Naive thymus-derived CD4-positive, alpha-beta T cell (primary cell): ENCODE results near the gene TWSG1. TPM values are rescaled to one million over a fixed set of nuclear protein-coding genes. Genes with fewer than 3 reads are reported as not detected.

Experiments used
- ATAC-seq: fragments of 150-1000 bp; cut with Tn5 transposase; 2 replicates; pipeline ENCODE4 v1.10.0; 2021; ENCODE audit warnings: mild to moderate bottlenecking, moderate library complexity
- CTCF ChIA-PET: fragments of 350-600 bp; sonication (Branson Sonifier 250); formaldehyde crosslinking; loops from one replicate; lab custom pipeline; 2021; ENCODE audit warnings: antibody characterized with exemption; lab: Charles Lee
- POLR2A ChIA-PET: fragments of 350-600 bp; sonication (Branson Sonifier 250); formaldehyde crosslinking; loops from one replicate; lab custom pipeline; 2021; ENCODE audit warnings: antibody characterized with exemption, inconsistent platforms; lab: Charles Lee
- DNase-seq, 9 donors: peaks; one replicate each; pipeline versions ENCODE4 v3.0.0 to v3.0.0-alpha.2; 2020 to 2022; ENCODE audit warnings: mixed read lengths in 1 of 9
- H3K27ac ChIP-seq: one replicate; pipeline ENCODE4 v1.7.0; 2013; ENCODE audit warnings: mild to moderate bottlenecking, low read depth, low read length, moderate library complexity
- H3K27me3 ChIP-seq, 2 donors: one replicate each; pipeline ENCODE4 v1.7.0; 2013; ENCODE audit warnings: low read length in 2 of 2, mild to moderate bottlenecking in 2 of 2, moderate library complexity in 2 of 2; ENCODE audit not compliant: control insufficient read depth in 2 of 2, insufficient read depth in 2 of 2
- H3K36me3 ChIP-seq, 3 experiments: 1 replicate in 2 of 3; 2 replicates in 1 of 3; pipeline ENCODE4 v1.7.0; 2013; ENCODE audit warnings: low read length in 3 of 3, mild to moderate bottlenecking in 3 of 3, moderate library complexity in 1 of 3; ENCODE audit not compliant: insufficient read depth in 3 of 3, control insufficient read depth in 2 of 3
- H3K4me1 ChIP-seq, 2 donors: one replicate each; pipeline ENCODE4 v1.7.0; 2013; ENCODE audit warnings: low read length in 2 of 2, mild to moderate bottlenecking in 2 of 2, moderate library complexity in 1 of 2; ENCODE audit not compliant: control insufficient read depth in 2 of 2, insufficient read depth in 2 of 2
- H3K4me3 ChIP-seq: 2 replicates; pipeline ENCODE4 v1.7.0; 2013; ENCODE audit warnings: mild to moderate bottlenecking, low read length
- H3K9me3 ChIP-seq, 3 experiments: 1 replicate in 2 of 3; 2 replicates in 1 of 3; pipeline ENCODE4 v1.7.0; 2013; ENCODE audit warnings: low read length in 3 of 3; ENCODE audit not compliant: control insufficient read depth in 2 of 3
- H3K27ac Mint-ChIP-seq, 9 donors: one replicate each; pipeline ENCODE4 v1.8.0; 2020 to 2022; ENCODE audit warnings: mixed read lengths in 9 of 9, mild to moderate bottlenecking in 8 of 9, moderate library complexity in 5 of 9, inconsistent platforms in 2 of 9
- H3K27me3 Mint-ChIP-seq, 5 donors: one replicate each; pipeline ENCODE4 v1.8.0; 2021 to 2022; ENCODE audit warnings: mixed read lengths in 5 of 5, mild to moderate bottlenecking in 1 of 5
- H3K36me3 Mint-ChIP-seq, 5 donors: one replicate each; pipeline ENCODE4 v1.8.0; 2020 to 2022; ENCODE audit warnings: mixed read lengths in 5 of 5, mild to moderate bottlenecking in 3 of 5, inconsistent platforms in 1 of 5
- H3K4me1 Mint-ChIP-seq, 7 donors: one replicate each; pipeline ENCODE4 v1.8.0; 2020 to 2022; ENCODE audit warnings: mixed read lengths in 7 of 7, mild to moderate bottlenecking in 3 of 7, inconsistent platforms in 1 of 7
- H3K4me3 Mint-ChIP-seq, 10 donors: one replicate each; pipeline ENCODE4 v1.8.0; 2020 to 2022; ENCODE audit warnings: mild to moderate bottlenecking in 10 of 10, mixed read lengths in 10 of 10, moderate library complexity in 6 of 10, inconsistent platforms in 2 of 10
- H3K9me3 Mint-ChIP-seq, 11 donors: one replicate each; pipeline ENCODE4 v1.8.0; 2020 to 2022; ENCODE audit warnings: mixed read lengths in 11 of 11, mild to moderate bottlenecking in 4 of 11, inconsistent platforms in 1 of 11, moderate library complexity in 1 of 11
- intact Hi-C, 2 donors: fragments of 100-400 bp; cut with micrococcal nuclease; formaldehyde crosslinking; loops; one replicate each; pipeline ENCODE4 v1.15.1; 2023
- polyA plus RNA-seq, 2 donors: library from polyadenylated mRNA; unstranded; fragments of 300-500 nt; fragmentation: Illumina TruSeq; gene quantifications; one replicate each; pipeline ENCODE4 v1.2.3, GENCODE V29; 2021
- total RNA-seq, 6 experiments: library from RNA in 5 of 6; stranded (reverse) in 5 of 6; gene quantifications; 1 replicate in 5 of 6; 2 replicates in 1 of 6; pipeline ENCODE4 v1.2.3 and lab custom pipeline; 2021 to 2026

The TWSG1 gene
- total RNA-seq (1 to 10 TPM; 2.4 to 7.6 (median 5.8) TPM), polyA plus RNA-seq (1 to 10 TPM; 3.9 to 5.0 TPM), total RNA-seq (lab: John Stamatoyannopoulos, UW) (3.9 reads per million, percentile 20 among the genes with 10 or more reads in this experiment)

DNA sequence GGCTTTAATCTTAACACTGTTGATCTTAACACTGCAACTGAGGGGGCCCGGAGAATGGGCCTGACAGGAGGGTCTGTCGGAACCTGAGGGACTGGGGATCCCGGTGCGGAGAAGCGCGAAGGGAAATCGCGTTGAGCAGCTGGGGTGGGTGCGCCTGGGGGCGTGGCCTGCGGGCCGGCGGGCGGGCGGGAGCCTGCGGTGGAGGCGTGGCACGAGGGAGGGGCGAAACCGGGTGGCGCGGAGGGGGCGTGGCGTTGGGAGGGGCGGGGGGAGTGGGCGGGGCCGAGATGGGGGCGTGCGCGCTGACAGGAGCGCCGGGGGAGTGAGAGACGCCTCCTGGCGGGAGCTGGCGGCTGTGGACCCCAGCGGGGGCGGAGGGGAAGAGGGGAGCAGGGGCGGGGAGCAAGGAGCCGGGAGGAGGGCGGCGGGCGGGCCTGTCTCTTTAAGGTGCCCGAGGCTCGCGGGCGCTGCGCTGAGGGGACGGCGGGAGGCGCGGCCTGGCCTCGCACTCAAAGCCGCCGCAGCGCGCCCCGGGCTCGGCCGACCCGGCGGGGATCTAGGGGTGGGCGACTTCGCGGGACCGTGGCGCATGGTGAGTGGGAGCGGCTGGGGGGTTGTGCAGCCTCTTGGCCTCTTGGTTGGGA is at the start of gene TWSG1:
Gene TWSG1, plus strand, starts transcription at position 445 of the 644 bp plus-strand sequence. CDS start 2,457 bp downstream, outside the sequence.
- H3K27me3 ChIP-seq = no peaks in the 10 kb centered on the region
- peaks cover 1 to 33% (median 24%) of the 10 kb centered on the region in 7 donors for H3K4me1 Mint-ChIP-seq
- no peaks in the 10 kb centered on the region for H3K9me3 ChIP-seq
- H3K27ac Mint-ChIP-seq = peak within 1 kb of the TSS; percentile 63 to 97 (median 88)
- intact Hi-C loops = loop anchor here (1.0 to 10.0 kb wide), 17 partner anchors 60 to 1193 kb away; partner anchors contain the start of genes ANKRD12 (in 2 of the 2), NAPG (in 2 of the 2), NDUFV2 (in 2 of the 2) and RALBP1 (in 2 of the 2)
- H3K4me3 ChIP-seq = peak within 1 kb of the TSS; percentile 90
- DNase-seq (peak; percentile 86 to 94 (median 90)), ATAC-seq (peak; percentile 94)
- ChIA-PET POLR2A (interaction anchor here (0.8 to 2.8 kb wide), 4 partner anchors 195 to 579 kb away, joined by 3 to 10 read pairs (median 6); partner anchors contain the start of genes ANKRD12, NDUFV2 and VAPA), CTCF (no interaction called here)
- H3K4me3 Mint-ChIP-seq = peak within 1 kb of the TSS; percentile 86 to 94 (median 92)
- peaks cover 0 to 8% of the 10 kb centered on the region in 2 donors for H3K4me1 ChIP-seq
- peaks cover 0 to 7% (median 4%) of the 10 kb centered on the region in 5 donors for H3K36me3 Mint-ChIP-seq
- peaks cover 0 to 35% (median 0%) of the 10 kb centered on the region in 5 donors for H3K27me3 Mint-ChIP-seq
- H3K27ac ChIP-seq = peak within 1 kb of the TSS; percentile 74
- peaks cover 0 to 6% (median 0%) of the 10 kb centered on the region in 11 donors for H3K9me3 Mint-ChIP-seq
- no peaks in the 10 kb centered on the region for H3K36me3 ChIP-seq

DNA sequence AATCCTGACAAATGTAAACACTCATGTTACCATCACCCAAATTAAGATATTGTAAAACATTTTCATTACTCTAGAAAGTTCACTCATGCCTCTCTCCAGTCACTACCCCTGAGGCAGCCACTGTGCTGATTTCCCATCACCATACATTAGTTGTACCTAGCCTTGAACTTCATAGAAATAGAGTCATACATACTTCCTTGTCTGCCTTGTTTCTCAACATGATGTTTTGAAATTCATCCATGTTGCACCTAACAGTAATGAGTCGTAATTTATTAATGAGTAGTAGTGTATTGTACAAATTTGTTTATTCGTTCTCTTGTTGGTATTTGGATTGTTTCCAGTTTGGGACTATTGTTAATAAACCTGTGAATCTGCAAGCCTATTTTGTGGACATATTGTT is 49.0 kb upstream of the TWSG1 start:
- ChIA-PET POLR2A (no interaction called here), CTCF (no interaction called here)
- H3K4me1 Mint-ChIP-seq = peaks cover 0 to 2% (median 0%) of the 10 kb centered on the region in 7 donors
- peaks cover 0 to 15% (median 6%) of the 10 kb centered on the region in 11 donors for H3K9me3 Mint-ChIP-seq
- Histone ChIP-seq H3K36me3 (peaks cover 0 to 7% (median 0%) of the 10 kb centered on the region in 3 experiments), H3K9me3 (peaks cover 0 to 2% (median 0%) of the 10 kb centered on the region in 3 experiments), H3K27ac (no peak overlapping the region), H3K4me1 (no peaks in the 10 kb centered on the region), H3K4me3 (no peak overlapping the region), H3K27me3 (no peaks in the 10 kb centered on the region)
- DNase-seq (no peak), ATAC-seq (no peak)
- H3K36me3 Mint-ChIP-seq = peaks cover 8 to 34% (median 25%) of the 10 kb centered on the region in 5 donors
- H3K27ac Mint-ChIP-seq = peak overlapping the region in 3 of 9 donors; percentile 6 to 15 (median 14)
- H3K27me3 Mint-ChIP-seq = no peaks in the 10 kb centered on the region
- intact Hi-C loops = no loop called here
- no peak overlapping the region for H3K4me3 Mint-ChIP-seq

DNA sequence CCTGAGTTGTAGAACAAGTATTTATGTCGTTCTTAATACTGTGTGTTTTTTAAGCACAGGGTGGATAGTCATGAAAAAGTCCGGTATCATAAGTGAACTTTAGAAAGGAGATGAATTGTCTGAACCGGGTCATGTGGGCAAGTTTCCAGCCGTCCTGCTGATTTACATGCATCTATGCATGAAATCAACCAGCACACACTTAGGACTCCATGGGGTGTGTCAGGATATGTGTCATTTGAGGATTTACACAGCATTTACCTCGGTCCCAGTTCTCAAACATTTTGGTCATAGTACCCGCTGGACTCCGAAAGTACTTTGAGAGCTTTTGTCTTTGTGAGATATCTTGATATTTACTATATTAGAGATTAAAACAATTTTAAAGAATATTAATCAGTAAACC is 47.5 kb upstream of the TWSG1 start:
- H3K9me3 ChIP-seq = peaks cover 0 to 8% (median 0%) of the 10 kb centered on the region in 3 experiments
- no peaks in the 10 kb centered on the region for H3K4me1 Mint-ChIP-seq
- DNase-seq (no peak), ATAC-seq (no peak)
- no peaks in the 10 kb centered on the region for H3K27me3 Mint-ChIP-seq
- H3K4me1 ChIP-seq = no peaks in the 10 kb centered on the region
- CTCF ChIA-PET = no interaction called here
- intact Hi-C loops = no loop called here
- peaks cover 5 to 34% (median 19%) of the 10 kb centered on the region in 5 donors for H3K36me3 Mint-ChIP-seq
- no peaks in the 10 kb centered on the region for H3K27me3 ChIP-seq
- H3K9me3 Mint-ChIP-seq = peaks cover 0 to 28% (median 12%) of the 10 kb centered on the region in 11 donors
- peaks cover 0 to 4% (median 0%) of the 10 kb centered on the region in 3 experiments for H3K36me3 ChIP-seq
- H3K27ac ChIP-seq = no peak overlapping the region
- no peak overlapping the region for H3K27ac Mint-ChIP-seq
- H3K4me3 ChIP-seq = no peak overlapping the region
- POLR2A ChIA-PET = no interaction called here
- H3K4me3 Mint-ChIP-seq = no peak overlapping the region

DNA sequence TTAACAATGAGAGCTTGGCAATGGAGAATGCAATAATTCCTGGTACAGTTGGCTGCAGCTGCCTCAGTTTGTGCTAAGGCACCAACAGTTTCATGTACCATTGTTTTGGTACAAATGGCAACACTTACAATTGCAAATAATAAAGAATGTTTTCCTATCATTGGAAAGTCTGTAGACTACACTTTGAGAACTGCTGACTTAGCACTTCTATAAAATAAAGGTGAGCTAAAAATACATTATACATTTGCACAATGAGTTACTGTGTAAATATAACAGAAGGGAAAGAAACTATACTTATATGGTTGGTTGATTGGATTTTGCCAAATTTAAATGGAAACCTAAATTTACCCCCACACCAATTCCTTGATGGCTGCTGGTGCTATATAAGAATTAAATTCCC is 44.9 kb upstream of the TWSG1 start:
- peaks cover 4 to 31% (median 20%) of the 10 kb centered on the region in 5 donors for H3K36me3 Mint-ChIP-seq
- Histone ChIP-seq H3K27ac (no peak overlapping the region), H3K36me3 (no peaks in the 10 kb centered on the region), H3K27me3 (no peaks in the 10 kb centered on the region), H3K9me3 (peaks cover 0 to 27% (median 0%) of the 10 kb centered on the region in 3 experiments), H3K4me1 (no peaks in the 10 kb centered on the region), H3K4me3 (no peak overlapping the region)
- intact Hi-C loops = no loop called here
- no peaks in the 10 kb centered on the region for H3K27me3 Mint-ChIP-seq
- no peak overlapping the region for H3K27ac Mint-ChIP-seq
- ChIA-PET CTCF (interaction anchor here (0.6 kb wide), 1 partner anchor 14 kb away, joined by 3 read pairs; no protein-coding TSS in a partner anchor), POLR2A (interaction anchor here (0.6 kb wide), 1 partner anchor 193 kb away, joined by 4 read pairs; no protein-coding TSS in a partner anchor)
- no peak overlapping the region for H3K4me3 Mint-ChIP-seq
- peaks cover 3 to 54% (median 25%) of the 10 kb centered on the region in 11 donors for H3K9me3 Mint-ChIP-seq
- no peak for ATAC-seq
- H3K4me1 Mint-ChIP-seq = no peaks in the 10 kb centered on the region
- no peak for DNase-seq

DNA sequence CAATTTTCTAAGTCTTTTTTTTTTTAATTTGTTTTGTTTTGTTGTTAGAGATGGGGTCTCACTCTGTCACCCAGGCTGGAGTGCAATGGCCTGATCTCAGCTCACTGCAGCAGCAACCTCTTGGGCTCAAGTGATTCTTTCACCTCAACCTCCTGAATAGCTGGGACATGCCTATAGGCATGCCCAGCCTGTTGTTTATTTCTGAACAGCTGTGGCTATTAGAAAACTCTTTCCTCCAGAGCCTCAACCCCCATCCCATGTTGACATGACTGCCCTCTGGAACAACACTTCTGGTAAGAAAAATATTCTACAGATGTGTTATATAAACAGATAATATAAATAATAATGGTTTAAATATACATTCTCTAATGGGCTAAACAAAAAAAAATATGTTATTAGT is 44.4 kb upstream of the TWSG1 start:
- Histone ChIP-seq H3K27ac (no peak overlapping the region), H3K36me3 (no peaks in the 10 kb centered on the region), H3K27me3 (no peaks in the 10 kb centered on the region), H3K4me3 (no peak overlapping the region), H3K4me1 (no peaks in the 10 kb centered on the region), H3K9me3 (peaks cover 0 to 27% (median 0%) of the 10 kb centered on the region in 3 experiments)
- no peak for ATAC-seq
- Mint-ChIP-seq H3K9me3 (peaks cover 3 to 59% (median 25%) of the 10 kb centered on the region in 11 donors), H3K36me3 (peaks cover 4 to 31% (median 20%) of the 10 kb centered on the region in 5 donors), H3K27me3 (no peaks in the 10 kb centered on the region), H3K4me3 (no peak overlapping the region), H3K27ac (no peak overlapping the region), H3K4me1 (no peaks in the 10 kb centered on the region)
- no peak for DNase-seq
- ChIA-PET CTCF (interaction anchor here (0.6 kb wide), 2 partner anchors 13 to 323 kb away, joined by 3 read pairs; no protein-coding TSS in a partner anchor), POLR2A (interaction anchor here (0.6 kb wide), 1 partner anchor 192 kb away, joined by 4 read pairs; no protein-coding TSS in a partner anchor)
- intact Hi-C loops = no loop called here

DNA sequence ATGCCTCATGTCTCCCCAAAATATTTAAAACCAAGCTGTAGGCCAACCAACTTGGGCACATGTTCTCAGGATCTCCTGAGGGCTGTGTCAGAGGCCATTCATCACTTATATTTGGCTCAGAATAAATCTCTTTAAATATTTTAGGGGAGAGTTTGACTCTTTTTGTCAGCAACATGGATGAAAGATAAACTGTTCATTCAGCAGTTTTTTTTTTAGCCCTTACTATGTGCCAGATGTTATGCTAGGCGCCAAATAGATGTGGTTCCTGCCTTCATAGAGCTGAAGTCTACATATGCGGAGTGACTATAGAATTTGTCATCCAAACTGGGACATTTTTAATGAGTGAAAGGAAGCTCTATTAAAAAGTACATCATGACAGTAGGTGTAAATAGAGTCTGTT is 42.5 kb upstream of the TWSG1 start:
- no peaks in the 10 kb centered on the region for H3K27me3 Mint-ChIP-seq
- peaks cover 3 to 59% (median 22%) of the 10 kb centered on the region in 11 donors for H3K9me3 Mint-ChIP-seq
- H3K27ac ChIP-seq = no peak overlapping the region
- intact Hi-C loops = no loop called here
- H3K36me3 ChIP-seq = no peaks in the 10 kb centered on the region
- H3K9me3 ChIP-seq = peaks cover 0 to 27% (median 0%) of the 10 kb centered on the region in 3 experiments
- no peaks in the 10 kb centered on the region for H3K27me3 ChIP-seq
- peaks cover 4 to 25% (median 17%) of the 10 kb centered on the region in 5 donors for H3K36me3 Mint-ChIP-seq
- H3K4me3 Mint-ChIP-seq = peak overlapping the region in 1 of 10 donors; percentile 34
- ATAC-seq (no peak), DNase-seq (no peak)
- ChIA-PET POLR2A (interaction anchor here (0.6 kb wide), 1 partner anchor 9 kb away, joined by 4 read pairs; no protein-coding TSS in a partner anchor), CTCF (no interaction called here)
- no peak overlapping the region for H3K4me3 ChIP-seq
- no peaks in the 10 kb centered on the region for H3K4me1 Mint-ChIP-seq
- H3K4me1 ChIP-seq = no peaks in the 10 kb centered on the region
- no peak overlapping the region for H3K27ac Mint-ChIP-seq
